Left kidney (tissue), 2 donors: ENCODE data around the gene SUSD5. TPM values are rescaled to one million over a fixed set of nuclear protein-coding genes. Genes with fewer than 3 reads are reported as not detected.
A peak's percentile ranks its signal among the peaks of the same experiment; 100 is the strongest.
"Not testable (repeated sequence)": the region's sequence is repeated elsewhere in the genome, so short reads cannot be mapped to it uniquely, and the experiment has no call there.

Experiments
- DNase-seq: peaks from one replicate; pipeline ENCODE4 v3.0.0-alpha.2; 2013
- polyA plus RNA-seq: library from polyadenylated mRNA; unstranded; fragments of 120-200 nt; gene quantifications from one replicate; pipeline ENCODE4 v1.2.1, GENCODE V29; 2013; ENCODE audit not compliant: insufficient read length

The SUSD5 gene
- polyA plus RNA-seq, 1 donor: 4.5 TPM

GRCh38 chr3:33115024-33115768 is 103.4 kb downstream of the SUSD5 start:
- peak; percentile 36 for DNase-seq

DNA sequence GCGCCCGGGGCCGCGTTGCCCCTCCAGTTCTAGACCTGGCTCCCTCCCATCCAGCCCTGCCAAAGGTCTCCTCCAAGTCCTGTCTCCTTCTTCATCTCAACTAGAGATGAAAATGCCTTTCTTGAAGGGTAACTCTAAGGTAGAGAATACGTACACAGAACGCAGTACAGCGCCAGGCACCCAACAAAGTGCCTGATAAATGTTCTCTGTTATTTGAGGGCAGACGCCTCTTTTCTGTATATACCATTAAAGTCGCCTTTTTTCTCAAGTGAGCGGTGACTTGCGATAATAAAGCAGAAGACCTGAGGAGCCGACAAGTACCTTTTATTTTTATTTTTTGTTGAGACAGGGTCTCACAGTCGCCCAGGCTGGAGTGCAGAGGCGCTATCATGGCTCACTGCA is 104.0 kb downstream of the SUSD5 start:
- no peak for DNase-seq

DNA sequence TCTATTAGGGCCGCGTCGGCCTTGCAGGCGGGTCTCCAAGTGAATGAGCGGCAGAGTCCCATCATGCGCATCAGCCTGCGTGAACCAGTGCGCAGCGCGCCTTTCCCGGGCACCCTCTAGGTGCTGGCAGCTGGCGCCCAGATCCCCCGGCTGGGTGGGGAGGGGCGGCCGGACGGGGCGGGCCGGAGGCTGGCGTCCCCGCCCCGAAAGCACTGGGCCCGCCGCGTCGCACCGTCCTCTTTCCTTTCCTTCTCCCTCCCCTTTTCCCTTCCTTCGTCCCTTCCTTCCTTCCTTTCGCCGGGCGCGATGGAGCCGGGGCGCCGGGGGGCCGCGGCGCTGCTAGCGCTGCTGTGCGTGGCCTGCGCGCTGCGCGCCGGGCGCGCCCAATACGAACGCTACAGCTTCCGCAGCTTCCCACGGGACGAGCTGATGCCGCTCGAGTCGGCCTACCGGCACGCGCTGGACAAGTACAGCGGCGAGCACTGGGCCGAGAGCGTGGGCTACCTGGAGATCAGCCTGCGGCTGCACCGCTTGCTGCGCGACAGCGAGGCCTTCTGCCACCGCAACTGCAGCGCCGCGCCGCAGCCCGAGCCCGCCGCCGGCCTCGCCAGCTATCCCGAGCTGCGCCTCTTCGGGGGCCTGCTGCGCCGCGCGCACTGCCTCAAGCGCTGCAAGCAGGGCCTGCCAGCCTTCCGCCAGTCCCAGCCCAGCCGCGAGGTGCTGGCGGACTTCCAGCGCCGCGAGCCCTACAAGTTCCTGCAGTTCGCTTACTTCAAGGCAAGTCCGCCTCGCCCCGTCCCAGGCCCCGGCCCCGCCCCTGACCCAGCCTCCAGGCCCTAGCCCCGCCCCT is 104.6 kb downstream of the SUSD5 start, which contains the start of gene CRTAP:
CRTAP (plus strand) TSS at position 243 of the 850 bp plus-strand sequence; CDS start at position 307, 64 bp downstream.
- DNase-seq: peak; percentile 88

DNA sequence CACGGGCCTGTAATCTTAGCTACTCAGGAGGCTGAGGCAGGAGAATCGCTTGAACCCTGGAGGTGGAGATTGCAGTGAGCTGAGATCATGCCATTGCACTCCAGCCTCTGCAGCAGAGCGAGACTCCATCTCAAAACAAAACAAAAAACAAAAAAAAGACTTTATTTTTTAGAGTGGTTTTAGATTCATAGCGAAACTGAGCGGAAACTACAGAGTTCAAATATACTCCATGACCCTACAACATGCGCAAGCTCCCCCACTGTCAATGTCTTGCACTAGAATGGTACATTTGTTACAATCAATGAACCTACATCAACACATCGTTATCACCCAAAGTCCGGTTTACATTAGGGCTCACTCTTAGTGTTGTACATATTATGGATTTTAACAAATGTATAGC is 107.0 kb downstream of the SUSD5 start:
- DNase-seq: no peak

DNA sequence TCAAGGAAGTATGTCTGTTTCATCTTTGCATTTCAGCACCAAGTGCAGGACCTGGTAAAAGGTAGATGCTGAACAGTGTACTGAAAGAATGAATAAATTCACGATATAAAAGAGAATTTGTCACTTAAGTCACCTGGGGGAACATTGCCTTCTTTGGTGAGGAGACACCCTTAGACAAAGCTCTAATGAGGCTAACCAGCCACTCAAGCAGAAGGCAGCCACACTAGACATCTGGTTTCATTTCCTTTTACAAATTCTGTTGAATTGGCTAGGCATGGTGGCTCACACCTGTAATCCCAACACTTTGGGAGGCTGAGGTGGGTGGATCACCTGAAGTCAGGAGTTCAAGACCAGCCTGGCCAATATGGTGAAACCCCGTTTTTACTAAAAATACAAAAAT is 111.8 kb downstream of the SUSD5 start:
- DNase-seq: not testable (repeated sequence)

- DNase-seq: no peak
Observed at GRCh38 chr3:33105341-33105948, 113.2 kb downstream of the SUSD5 start.

DNA sequence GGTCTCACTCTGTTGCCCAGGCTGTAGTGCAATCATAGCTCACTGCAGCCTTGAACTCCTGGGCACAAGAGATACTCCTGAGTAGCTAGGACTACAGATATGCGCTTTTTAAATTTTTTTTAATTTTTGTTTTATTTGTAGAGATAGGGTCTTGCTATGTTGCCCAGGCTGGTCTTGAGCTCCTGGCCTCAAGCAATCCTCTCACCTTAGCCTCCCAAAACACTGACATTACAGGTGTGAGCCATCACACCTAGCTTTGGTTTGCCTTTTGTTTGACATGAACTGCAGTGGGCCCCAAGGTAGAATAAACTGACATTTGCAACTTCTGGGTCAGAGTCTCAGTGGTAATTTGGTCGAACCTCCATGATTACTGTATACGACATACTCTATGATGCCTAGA is 113.8 kb downstream of the SUSD5 start:
- DNase-seq: no peak

GRCh38 chr3:33103480-33103879 is 115.1 kb downstream of the SUSD5 start:
- DNase-seq: no peak

- no peak for DNase-seq
Observed at GRCh38 chr3:33103034-33103433, 115.6 kb downstream of the SUSD5 start.

GRCh38 chr3:33100229-33100628 is 118.4 kb downstream of the SUSD5 start:
- no peak for DNase-seq

Other genes starting within 250 kb of the SUSD5 start
- gene GLB1, start 121.7 kb downstream of the SUSD5 start, polyA plus RNA-seq: 91.2 TPM
- 2.5 TPM for gene TMPPE, start 121.7 kb downstream of the SUSD5 start, polyA plus RNA-seq
- 156 TPM for gene CRTAP, start 104.8 kb downstream of the SUSD5 start, polyA plus RNA-seq
- 28.7 TPM for gene FBXL2, start 58.6 kb upstream of the SUSD5 start, polyA plus RNA-seq
- gene UBP1, start 221.6 kb upstream of the SUSD5 start, polyA plus RNA-seq: 118 TPM